T47D (cell line): ENCODE data around the gene TXNDC8.
A peak's percentile ranks its signal among the peaks of the same experiment; 100 is the strongest.
"Not testable (repeated sequence)": the region's sequence is repeated elsewhere in the genome, so short reads cannot be mapped to it uniquely, and the experiment has no call there.

Experiments
- DNase-seq, 2 experiments: peaks; one replicate each; pipeline versions ENCODE4 v3.0.0 to v3.0.0-alpha.2; 2011 to 2012; ENCODE audit warnings: low read depth in 1 of 2, low spot score in 1 of 2
- JUND ChIP-seq: IDR thresholded peaks from 2 replicates; pipeline ENCODE4 v1.6.1; 2012; ENCODE audit warnings: low read depth
- in situ Hi-C: cut with HindIII; loops from 2 replicates; pipeline ENCODE4 v1.10.0; 2016; ENCODE audit warnings: low sequenced_read_pairs, low pct_unique_long_range_greater_than_20kb

TXNDC8 gene

GRCh38 chr9:110319781-110320492 is 17.7 kb downstream of the TXNDC8 start:
- in situ Hi-C loops, result no loop called here
- DNase-seq, result no peak
- no peak for TF ChIP-seq JUND

- no peak for DNase-seq
- in situ Hi-C loops, result no loop called here
- TF ChIP-seq JUND, result no peak
Measured at GRCh38 chr9:110317911-110318310, 19.8 kb downstream of the TXNDC8 start.

GRCh38 chr9:110316261-110317075 is 21.2 kb downstream of the TXNDC8 start:
- in situ Hi-C loops, result no loop called here
- no peak for DNase-seq
- TF ChIP-seq JUND, result no peak

GRCh38 chr9:110311978-110312377 is 25.7 kb downstream of the TXNDC8 start:
- DNase-seq, result peak in 1 of 2 experiments; percentile 22
- in situ Hi-C loops, result not testable (repeated sequence)

- in situ Hi-C loops, result no loop called here
- no peak for DNase-seq
- TF ChIP-seq JUND, result no peak
Measured at GRCh38 chr9:110309681-110310080, 28.0 kb downstream of the TXNDC8 start.

GRCh38 chr9:110308633-110309038 is 29.0 kb downstream of the TXNDC8 start:
- in situ Hi-C loops, result no loop called here
- TF ChIP-seq JUND, result no peak
- no peak for DNase-seq

GRCh38 chr9:110307191-110307590 is 30.5 kb downstream of the TXNDC8 start:
- in situ Hi-C loops, result no loop called here
- TF ChIP-seq JUND, result no peak
- DNase-seq, result no peak

- in situ Hi-C loops, result no loop called here
- no peak for DNase-seq
- no peak for TF ChIP-seq JUND
Measured at GRCh38 chr9:110303133-110303532, 34.5 kb downstream of the TXNDC8 start.

GRCh38 chr9:110298043-110298605 is 39.5 kb downstream of the TXNDC8 start:
- no peak for DNase-seq
- in situ Hi-C loops, result no loop called here
- no peak for TF ChIP-seq JUND

GRCh38 chr9:110293248-110293647 is 44.4 kb downstream of the TXNDC8 start:
- in situ Hi-C loops, result no loop called here
- DNase-seq, result no peak
- no peak for TF ChIP-seq JUND

GRCh38 chr9:110291921-110292557 is 45.6 kb downstream of the TXNDC8 start:
- no peak for TF ChIP-seq JUND
- DNase-seq, result no peak
- in situ Hi-C loops, result no loop called here

- in situ Hi-C loops, result no loop called here
- no peak for DNase-seq
- no peak for TF ChIP-seq JUND
Measured at GRCh38 chr9:110290001-110290400, 47.7 kb downstream of the TXNDC8 start.

- TF ChIP-seq JUND, result no peak
- in situ Hi-C loops, result no loop called here
- no peak for DNase-seq
Measured at GRCh38 chr9:110288503-110288902, 49.2 kb downstream of the TXNDC8 start.
